ENCODE measurements around the gene DAAM1. TPM values are rescaled to one million over a fixed set of nuclear protein-coding genes. Genes with fewer than 3 reads are reported as not detected.

Gene DAAM1
- polyA plus RNA-seq, 3 donors, result 3.2 to 6.3 (median 4.4) TPM

- Histone ChIP-seq H3K4me3 (replicated peaks in 1 of 3; ENCODE audit: low read depth in 2 of 3, low read length in 3 of 3) (no peak overlapping the region), H3K79me2 (ENCODE audit: insufficient read depth, low read length) (no peaks in the 10 kb centered on the region), H3K9ac (ENCODE audit: insufficient read depth, low read length, poor library complexity, severe bottlenecking) (no peak overlapping the region), H3K4me2 (replicated peaks; ENCODE audit: extremely low read depth, low read length, poor library complexity, severe bottlenecking) (no peak overlapping the region), H2AFZ (ENCODE audit: insufficient read depth, low read depth, low read length, poor library complexity, severe bottlenecking) (no peak overlapping the region), H3K27ac (ENCODE audit: low read depth in 1 of 2, low read length in 2 of 2) (no peak overlapping the region), H3K36me3 (replicated peaks in 1 of 2; ENCODE audit: control insufficient read depth in 1 of 2, insufficient read depth in 2 of 2, low read length in 2 of 2) (no peaks in the 10 kb centered on the region), H4K20me1 (ENCODE audit: insufficient read depth, low read length) (no peaks in the 10 kb centered on the region), H3K27me3 (ENCODE audit: control insufficient read depth in 2 of 2, insufficient read depth in 2 of 2, low read length in 2 of 2) (no peaks in the 10 kb centered on the region), H3K4me1 (ENCODE audit: control insufficient read depth in 1 of 2, insufficient read depth in 2 of 2, low read length in 2 of 2) (no peaks in the 10 kb centered on the region), H3K9me3 (replicated peaks in 1 of 2; ENCODE audit: control insufficient read depth in 1 of 2, insufficient read depth in 1 of 2, low read length in 2 of 2) (no peaks in the 10 kb centered on the region)
- Mint-ChIP-seq H3K27me3 (ENCODE audit: low read depth in 3 of 3) (peaks cover 0 to 5% (median 0%) of the 10 kb centered on the region in 3 donors), H3K36me3 (no peaks in the 10 kb centered on the region), H3K4me3 (no peak overlapping the region), H3K4me1 (no peaks in the 10 kb centered on the region), H3K9me3 (peaks cover 0 to 3% (median 0%) of the 10 kb centered on the region in 7 donors), H3K27ac (no peak overlapping the region)
- no peak for TF ChIP-seq CTCF (IDR thresholded peaks at IDR 0.05)
- intact Hi-C loops (cut with micrococcal nuclease), result no loop called here
- DNase-seq, result no peak
- WGBS (ENCODE audit: insufficient coverage), result 90% methylated on average over 7 of the region's 7 CpGs
Measured at GRCh38 chr14:59140106-59140843, 48.2 kb upstream of the DAAM1 start.

- no peak overlapping the region for H2AFZ ChIP-seq (ENCODE audit: insufficient read depth, low read depth, low read length, poor library complexity, severe bottlenecking)
- H3K4me3 ChIP-seq (replicated peaks in 1 of 3; ENCODE audit: low read depth in 2 of 3, low read length in 3 of 3), result no peak overlapping the region
- H3K4me1 ChIP-seq (ENCODE audit: control insufficient read depth in 1 of 2, insufficient read depth in 2 of 2, low read length in 2 of 2), result peaks cover 10 to 12% of the 10 kb centered on the region in 2 donors
- Mint-ChIP-seq H3K4me1 (peaks cover 13% of the 10 kb centered on the region), H3K27ac (no peak overlapping the region), H3K4me3 (no peak overlapping the region), H3K36me3 (no peaks in the 10 kb centered on the region), H3K9me3 (no peaks in the 10 kb centered on the region), H3K27me3 (ENCODE audit: low read depth in 3 of 3) (peaks cover 0 to 5% (median 2%) of the 10 kb centered on the region in 3 donors)
- H4K20me1 ChIP-seq (ENCODE audit: insufficient read depth, low read length), result no peaks in the 10 kb centered on the region
- H3K36me3 ChIP-seq (replicated peaks in 1 of 2; ENCODE audit: control insufficient read depth in 1 of 2, insufficient read depth in 2 of 2, low read length in 2 of 2), result no peaks in the 10 kb centered on the region
- intact Hi-C loops (cut with micrococcal nuclease), result no loop called here
- WGBS (ENCODE audit: insufficient coverage), result no CpG with 5 or more reads among the region's 2 CpGs
- H3K27me3 ChIP-seq (ENCODE audit: control insufficient read depth in 2 of 2, insufficient read depth in 2 of 2, low read length in 2 of 2), result no peaks in the 10 kb centered on the region
- H3K4me2 ChIP-seq (replicated peaks; ENCODE audit: extremely low read depth, low read length, poor library complexity, severe bottlenecking), result no peak overlapping the region
- no peak overlapping the region for H3K27ac ChIP-seq (ENCODE audit: low read depth in 1 of 2, low read length in 2 of 2)
- no peak overlapping the region for H3K9ac ChIP-seq (ENCODE audit: insufficient read depth, low read length, poor library complexity, severe bottlenecking)
- DNase-seq, result no peak
- no peak for TF ChIP-seq CTCF (IDR thresholded peaks at IDR 0.05)
- no peaks in the 10 kb centered on the region for H3K9me3 ChIP-seq (replicated peaks in 1 of 2; ENCODE audit: control insufficient read depth in 1 of 2, insufficient read depth in 1 of 2, low read length in 2 of 2)
- H3K79me2 ChIP-seq (ENCODE audit: insufficient read depth, low read length), result no peaks in the 10 kb centered on the region
Measured at GRCh38 chr14:59146484-59146883, 42.0 kb upstream of the DAAM1 start.
